CD4-positive, alpha-beta T cell treated with Interleukin-6 at 100 ng/mL for 8 hours (primary cell): Measurements from ENCODE around the gene EMID1.
A peak's percentile ranks its signal among the peaks of the same experiment; 100 is the strongest.

ENCODE experiments used
- DNase-seq: peaks from one replicate; pipeline ENCODE4 v3.0.0-alpha.2; 2020; ENCODE audit warnings: mixed read lengths, low spot score

EMID1 gene

DNA sequence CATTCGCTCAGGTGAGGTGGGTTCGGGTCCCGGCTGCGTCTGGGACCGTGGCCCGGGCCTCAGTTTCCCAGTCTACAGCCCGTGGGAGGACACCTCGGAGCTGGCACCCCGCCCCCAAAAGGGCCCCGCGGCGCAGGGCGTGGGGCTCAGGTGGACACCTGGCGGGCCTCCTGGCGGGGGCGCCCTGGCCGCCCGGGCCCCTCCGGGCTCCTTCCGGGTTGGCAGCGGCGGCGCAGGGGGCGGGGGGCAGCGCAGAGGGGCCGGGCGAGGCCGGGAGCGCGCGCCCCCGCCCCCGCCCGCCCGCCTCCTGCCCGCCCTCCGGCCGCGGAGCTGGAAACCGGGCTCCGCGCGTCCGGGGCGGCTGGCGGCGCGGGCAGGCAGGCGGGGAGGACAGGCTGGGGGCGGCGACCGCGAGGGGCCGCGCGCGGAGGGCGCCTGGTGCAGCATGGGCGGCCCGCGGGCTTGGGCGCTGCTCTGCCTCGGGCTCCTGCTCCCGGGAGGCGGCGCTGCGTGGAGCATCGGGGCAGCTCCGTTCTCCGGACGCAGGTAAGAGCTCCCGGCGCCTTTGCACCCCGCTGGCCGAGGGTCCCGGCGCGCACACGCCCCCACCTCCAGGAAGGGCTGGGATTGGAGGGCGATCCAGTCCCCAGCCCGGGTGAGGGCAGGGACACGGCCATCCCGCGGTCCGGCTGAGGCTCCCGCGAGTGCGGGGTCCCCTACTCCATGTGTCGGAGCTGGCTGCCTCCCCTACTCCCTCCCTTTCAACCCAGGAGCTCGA lies at the start of gene EMID1:
EMID1 (plus strand) TSS at position 303 of the 778 bp plus-strand sequence; CDS start at position 446, 143 bp downstream.
- DNase-seq = no peak

DNA sequence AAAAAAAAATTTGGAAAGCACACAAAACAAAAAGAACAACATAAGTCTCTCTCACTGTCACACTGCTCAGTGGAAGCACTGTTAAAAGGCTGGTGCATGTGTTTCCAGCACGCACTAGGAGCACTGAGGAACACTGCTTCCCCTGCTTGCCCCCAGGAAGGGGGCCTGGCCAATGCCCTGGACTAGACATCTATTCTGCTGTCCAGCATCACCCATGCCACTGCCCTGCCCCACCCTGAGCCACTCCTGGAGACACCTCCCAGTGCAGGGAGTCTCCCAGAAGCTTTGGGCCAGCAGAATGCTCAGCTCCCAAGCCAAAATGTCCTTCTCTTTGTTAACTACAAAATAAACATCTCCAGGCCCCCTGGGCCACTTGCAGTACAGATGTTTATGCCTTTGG lies 49.7 kb upstream of the EMID1 start:
- no peak for DNase-seq

GRCh38 chr22:29156507-29156906 lies 49.2 kb upstream of the EMID1 start:
- DNase-seq = no peak

DNA sequence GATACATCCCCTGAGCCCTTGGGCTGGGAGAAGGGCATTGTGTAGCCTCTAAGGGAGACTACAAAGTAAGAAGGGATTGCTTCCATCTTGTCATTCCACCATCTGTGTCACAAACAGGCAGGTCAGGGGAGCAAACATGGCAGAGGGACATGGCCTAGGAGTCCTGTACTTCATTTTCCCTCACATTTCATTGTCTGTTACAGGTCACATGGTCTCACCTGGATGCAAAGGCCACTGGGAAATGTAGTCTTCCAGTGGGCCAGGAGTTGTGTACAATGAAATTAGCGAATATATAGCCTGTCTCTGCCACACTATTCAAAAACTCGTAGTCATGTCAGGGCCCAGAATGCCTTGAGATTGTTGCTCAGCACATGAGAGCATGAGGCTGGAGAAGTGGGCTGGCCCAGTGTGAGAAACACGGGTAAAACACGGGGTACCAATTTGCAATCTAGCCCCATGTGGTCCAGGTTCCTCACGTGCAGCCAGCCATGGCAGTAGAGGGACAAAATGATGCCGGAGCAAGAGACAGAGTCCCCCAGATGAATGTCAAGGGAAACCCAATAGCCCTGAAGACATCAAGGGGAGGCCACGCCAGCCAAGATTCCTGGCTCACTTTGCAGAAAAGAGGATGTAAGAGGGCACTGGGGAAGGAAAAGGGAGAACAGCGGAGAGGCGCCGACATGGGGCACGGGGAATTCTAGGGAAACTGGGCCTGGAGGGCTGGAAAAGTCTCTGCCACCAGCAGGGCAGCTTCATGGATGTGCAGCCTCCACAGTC lies 47.7 kb upstream of the EMID1 start:
- DNase-seq = no peak

DNA sequence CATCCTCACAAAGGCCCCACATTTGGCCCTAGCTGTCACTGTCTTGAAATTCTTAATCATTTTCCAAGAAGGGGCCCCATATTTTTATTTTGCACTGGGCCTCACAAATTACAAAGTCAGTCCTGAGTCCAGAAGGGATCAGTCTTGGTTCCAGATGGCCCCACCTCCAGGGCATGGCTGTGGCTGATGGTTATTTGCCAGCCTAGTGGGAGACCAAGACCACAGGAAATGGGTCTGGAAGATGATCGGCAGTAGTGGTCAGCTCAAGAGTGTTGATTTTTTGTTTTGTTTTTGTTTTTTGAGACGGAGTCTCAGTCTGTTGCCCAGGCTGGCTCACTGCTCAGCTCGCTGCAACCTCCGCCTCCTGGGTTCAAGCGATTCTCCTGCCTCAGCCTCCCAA lies 47.1 kb upstream of the EMID1 start:
- no peak for DNase-seq

DNA sequence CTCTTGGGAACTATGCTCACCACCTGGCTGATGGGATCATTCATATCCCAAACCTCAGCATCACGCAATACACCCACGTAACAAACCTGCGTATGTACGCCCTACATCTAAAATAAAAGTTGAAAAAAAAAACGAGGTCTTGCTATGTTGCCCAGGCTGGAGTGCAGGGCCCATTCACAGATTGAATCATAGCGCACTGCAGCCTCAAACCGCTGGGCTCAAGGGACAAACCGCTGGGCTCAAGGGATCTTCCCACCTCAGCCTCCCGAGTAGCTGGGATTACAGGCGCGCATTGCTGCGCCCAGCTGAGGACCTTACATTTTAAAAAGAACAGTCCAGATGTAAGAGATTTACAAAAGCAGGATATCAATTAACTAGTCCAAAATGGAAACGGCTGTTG lies 41.9 kb upstream of the EMID1 start:
- DNase-seq = no peak

- DNase-seq = no peak
Measured at GRCh38 chr22:29165321-29166060, 40.2 kb upstream of the EMID1 start.

DNA sequence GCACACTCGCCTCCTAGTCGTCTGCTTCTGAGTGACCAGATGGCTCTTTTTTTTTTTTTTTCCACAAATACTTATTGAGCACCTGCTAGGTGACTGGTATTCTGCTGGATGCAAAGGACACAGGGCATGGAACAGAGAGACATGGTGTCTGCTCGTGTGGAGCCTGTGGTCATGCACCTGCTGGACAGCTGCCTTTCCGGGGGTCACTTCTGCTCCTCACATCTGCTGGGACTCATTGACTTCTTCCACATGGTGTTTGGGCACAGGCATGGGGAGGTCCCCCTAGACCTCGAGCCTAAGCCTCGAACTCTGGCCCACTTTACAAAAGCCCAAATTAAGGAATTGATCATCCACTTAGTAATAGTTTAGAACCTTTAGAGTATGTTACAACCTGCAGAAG lies 39.5 kb upstream of the EMID1 start:
- no peak for DNase-seq

- DNase-seq = peak; percentile 17
Measured at GRCh38 chr22:29167032-29167911, 38.4 kb upstream of the EMID1 start.

DNA sequence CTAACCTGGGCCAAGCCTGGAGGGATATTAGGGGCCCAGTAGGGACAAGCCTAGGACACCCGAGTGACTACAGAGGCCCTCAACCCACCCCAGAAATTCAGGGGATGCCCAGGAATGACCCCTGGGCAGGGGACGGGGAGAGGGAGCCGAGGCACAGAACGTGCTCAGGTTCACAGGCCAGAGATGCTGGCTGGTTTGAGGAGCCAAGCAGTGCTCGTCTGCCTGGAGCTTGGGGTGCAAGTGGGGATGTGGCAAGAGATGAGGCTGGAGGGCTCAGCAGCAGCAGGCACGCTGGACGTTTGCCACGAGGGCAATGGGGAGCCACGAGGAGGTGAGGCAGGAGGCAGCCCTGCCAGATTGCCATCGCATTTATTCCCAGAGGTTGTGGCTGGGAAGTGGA lies 34.0 kb upstream of the EMID1 start:
- no peak for DNase-seq

DNA sequence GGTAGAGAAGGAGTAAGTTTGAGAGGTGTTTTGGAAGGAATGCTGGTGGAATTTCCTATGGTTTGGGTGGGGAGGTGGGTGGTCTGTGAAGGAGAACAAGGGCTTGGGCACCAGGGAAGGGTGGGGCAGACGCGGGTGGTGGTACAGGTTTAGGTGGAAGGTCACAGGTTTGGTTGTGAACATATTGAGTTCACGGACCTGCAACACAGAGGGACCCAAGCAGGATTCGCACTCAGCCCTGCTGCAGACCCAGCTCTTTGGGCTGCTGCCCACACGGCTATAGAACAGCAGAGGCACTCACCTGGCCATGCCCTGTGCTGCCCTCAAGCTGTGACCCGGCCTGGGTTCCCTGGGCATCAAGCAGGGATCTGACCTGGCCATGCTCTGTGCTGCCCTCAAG lies 33.5 kb upstream of the EMID1 start:
- DNase-seq = no peak

- DNase-seq = no peak
Measured at GRCh38 chr22:29175312-29175835, 30.3 kb upstream of the EMID1 start.

DNA sequence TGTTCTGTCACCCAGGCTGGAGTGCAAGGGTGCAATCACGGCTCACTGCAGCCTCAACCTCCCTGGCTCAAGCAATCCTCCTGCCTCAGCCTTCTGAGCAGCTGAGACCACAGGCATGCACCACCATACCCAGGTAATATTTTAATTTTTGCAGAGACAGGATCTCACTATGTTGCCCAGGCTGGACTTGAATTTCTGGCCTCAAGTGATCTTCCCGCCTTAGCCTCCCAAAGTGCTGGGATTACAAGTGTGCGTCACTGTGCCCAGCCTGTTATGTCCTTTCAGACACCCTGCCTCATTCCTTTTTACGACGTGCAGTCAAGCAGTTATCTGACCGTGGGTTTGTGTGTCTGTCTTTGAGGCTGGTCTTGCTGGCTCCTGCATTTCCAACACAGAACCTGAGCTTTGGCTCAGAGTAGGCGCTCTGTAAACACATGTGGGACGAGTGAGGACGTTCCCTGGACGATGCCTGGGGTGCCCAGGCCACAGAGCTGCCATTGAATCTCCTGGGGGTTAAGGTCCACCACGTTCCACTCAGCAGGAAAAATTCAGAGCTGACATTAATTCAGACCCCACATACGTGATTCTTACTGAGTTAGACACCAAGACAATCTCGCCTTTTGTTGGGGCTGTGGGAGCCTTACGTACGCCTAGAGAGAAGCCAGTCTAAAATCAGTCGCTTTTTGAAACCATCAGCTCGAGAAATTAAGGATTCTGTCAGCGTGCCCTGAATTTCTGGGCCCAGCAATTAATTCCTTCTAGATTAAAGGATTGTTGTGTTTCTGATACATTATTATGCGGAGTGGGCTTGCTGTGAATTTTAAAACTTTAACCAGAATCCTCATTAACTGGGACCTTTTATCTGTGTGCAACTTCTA lies 21.5 kb upstream of the EMID1 start:
- no peak for DNase-seq

DNA sequence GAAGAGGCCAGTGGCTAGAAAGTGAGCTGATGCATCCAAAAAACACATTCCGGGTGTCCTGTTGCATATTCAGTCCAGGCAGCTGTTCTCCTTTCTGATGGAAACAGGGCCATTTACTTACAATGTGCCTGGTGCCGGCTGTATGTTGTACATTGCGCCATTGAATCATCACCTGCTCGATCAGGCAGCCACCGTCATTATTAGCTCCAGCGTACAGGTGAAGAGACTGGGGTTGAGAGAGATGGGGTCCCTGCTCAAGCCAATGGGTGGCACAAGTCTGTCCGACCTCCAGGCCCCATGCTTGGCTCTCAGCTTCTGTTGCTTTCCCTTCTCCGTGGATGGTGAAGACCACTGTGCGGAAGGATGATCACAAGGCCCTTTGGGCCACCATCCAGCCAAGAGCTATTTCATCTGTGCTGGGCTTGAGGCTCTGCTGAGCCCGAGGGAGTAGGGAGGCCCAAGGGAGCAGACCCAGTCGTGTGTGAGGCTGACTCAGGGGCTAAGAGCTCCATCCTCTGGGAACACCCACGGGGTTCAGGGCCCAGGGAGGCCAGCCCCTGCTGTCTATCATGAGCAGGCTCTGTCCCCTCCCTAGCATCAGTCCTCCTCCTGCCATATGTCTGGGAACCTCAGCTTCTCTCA lies 20.7 kb upstream of the EMID1 start:
- DNase-seq = no peak

DNA sequence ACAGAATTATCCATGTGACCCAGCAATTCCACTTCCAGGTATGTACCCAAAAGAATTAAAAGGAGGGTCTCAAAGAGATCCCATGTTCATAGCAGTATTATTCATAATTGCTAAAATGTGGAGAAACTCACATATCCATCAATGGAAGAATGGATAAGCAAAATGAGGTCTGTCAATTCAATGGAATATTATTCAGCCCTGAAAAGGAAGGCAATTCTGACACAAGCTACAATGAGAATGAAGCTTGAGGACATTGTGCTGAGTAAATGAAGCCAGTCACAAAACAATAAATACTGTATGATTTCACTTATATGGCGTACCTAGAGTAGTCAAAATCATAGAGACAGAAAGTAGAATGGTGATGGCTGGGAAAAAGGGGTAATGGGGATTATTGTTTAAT lies 19.4 kb upstream of the EMID1 start:
- no peak for DNase-seq

DNA sequence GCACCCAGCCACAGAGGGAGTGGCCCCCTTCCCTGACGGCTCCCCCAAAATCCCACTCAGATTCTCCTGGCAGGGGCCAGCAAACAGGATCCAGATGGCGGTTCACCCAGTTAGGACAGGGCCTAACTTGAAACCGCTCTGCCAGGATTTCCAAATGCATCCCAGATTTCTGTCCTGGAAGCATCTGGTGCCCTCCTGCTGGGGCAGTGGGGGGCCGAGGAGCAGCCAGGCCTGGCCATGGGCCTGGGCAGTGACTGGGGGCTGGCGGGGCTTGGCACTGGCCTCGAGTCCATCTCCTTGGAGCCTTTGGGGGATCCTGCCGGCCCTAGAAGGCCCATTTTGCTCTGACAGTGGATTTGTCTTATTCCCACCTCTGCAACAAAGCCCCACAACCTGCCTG lies 17.9 kb upstream of the EMID1 start:
- no peak for DNase-seq

DNA sequence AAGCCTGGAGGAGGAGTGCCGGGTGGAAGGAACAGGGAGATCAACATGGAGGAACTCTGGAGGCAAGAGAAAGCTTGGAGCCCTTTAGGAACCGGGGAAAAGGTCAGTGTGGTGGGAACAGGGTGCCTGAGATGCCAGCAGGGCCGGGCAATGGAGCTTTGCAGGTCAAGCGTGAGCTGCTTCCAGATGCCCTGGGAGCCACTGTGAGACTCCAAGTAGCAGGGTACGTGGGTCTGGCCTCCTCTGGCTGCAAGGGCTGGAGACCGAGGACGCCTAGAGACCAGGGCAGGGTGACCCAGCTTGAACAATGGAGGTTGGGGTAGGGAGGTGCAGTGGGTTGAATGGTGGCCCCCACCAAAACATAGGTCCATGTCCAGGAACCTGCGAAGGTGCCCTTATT lies 15.6 kb upstream of the EMID1 start:
- DNase-seq = no peak

DNA sequence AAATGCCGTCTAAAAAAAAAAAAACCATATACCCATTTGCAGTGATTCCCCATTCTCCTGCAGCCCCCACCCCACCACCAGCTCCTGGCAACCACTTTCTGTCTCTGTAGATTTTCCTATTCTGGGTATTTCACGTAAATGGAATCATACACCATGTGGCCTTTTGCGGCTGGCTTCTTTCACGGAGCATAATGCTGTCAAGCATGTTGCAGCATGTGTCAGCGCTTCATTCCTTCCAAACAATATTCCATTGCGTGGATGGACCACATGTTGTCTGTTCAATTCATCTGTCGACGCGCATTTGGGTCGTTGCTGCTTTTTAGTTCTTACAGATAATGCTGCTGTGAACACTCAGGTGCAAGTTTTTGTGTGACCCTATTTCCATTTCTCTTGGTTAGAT lies 14.8 kb upstream of the EMID1 start:
- DNase-seq = no peak

DNA sequence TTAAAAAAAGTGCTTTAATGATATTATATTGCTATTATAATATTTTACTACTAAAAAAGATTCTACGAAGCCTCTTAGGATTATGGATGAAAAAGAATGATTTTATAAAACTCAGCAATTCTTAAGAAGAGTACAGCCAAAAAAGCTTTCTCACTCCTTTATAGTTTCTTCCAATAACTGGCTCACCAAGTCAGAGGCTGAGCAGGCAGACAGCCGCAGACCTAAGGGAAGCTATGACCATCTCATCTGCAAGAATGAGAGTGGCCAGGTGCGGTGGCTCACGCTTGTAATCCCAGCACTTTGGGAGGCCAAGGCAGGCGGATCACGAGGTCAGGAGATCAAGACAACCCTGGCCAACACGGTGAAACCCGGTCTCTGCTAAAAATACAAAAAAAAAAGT lies 12.7 kb upstream of the EMID1 start:
- no peak for DNase-seq

GRCh38 chr22:29194184-29194583 lies 11.5 kb upstream of the EMID1 start:
- no peak for DNase-seq
